AG04449 (cell line): ENCODE results near the gene KCND2.

Source experiments
- CTCF ChIA-PET: fragments of 350-600 bp; formaldehyde crosslinking; extraction: SDS; loops from one replicate; lab custom pipeline; 2021; ENCODE audit warnings: antibody characterized with exemption; lab: Yijun Ruan, JAX
- POLR2A ChIA-PET: fragments of 400-600, 350-600 bp; formaldehyde crosslinking; extraction: SDS; loops from one replicate; lab custom pipeline; 2020; ENCODE audit warnings: antibody characterized with exemption, inconsistent platforms; lab: Yijun Ruan, JAX
- DNase-seq: peaks from one replicate; pipeline ENCODE4 v3.0.0-alpha.2; 2010; ENCODE audit warnings: low read depth, low spot score
- H3K4me3 ChIP-seq: 2 replicates; pipeline ENCODE4 v1.5.1; 2011; ENCODE audit warnings: low read depth, mild to moderate bottlenecking, control low read depth, low read length
- CTCF ChIP-seq: IDR thresholded peaks from one replicate; pipeline ENCODE4 v1.5.1; 2011; ENCODE audit warnings: mild to moderate bottlenecking, moderate library complexity, low read length, control low read depth, inconsistent platforms; ENCODE audit not compliant: insufficient read depth; ENCODE audit errors: missing control alignments

Gene KCND2

GRCh38 chr7:120502132-120502531 is 229.2 kb downstream of the KCND2 start:
- ChIA-PET POLR2A (no interaction called here), CTCF (no interaction called here)
- no peak for DNase-seq
- no peak overlapping the region for H3K4me3 ChIP-seq
- TF ChIP-seq CTCF, result no peak

GRCh38 chr7:120502825-120503224 is 229.8 kb downstream of the KCND2 start:
- ChIA-PET POLR2A (no interaction called here), CTCF (no interaction called here)

GRCh38 chr7:120504386-120504785 is 231.4 kb downstream of the KCND2 start:
- H3K4me3 ChIP-seq, result no peak overlapping the region
- no peak for TF ChIP-seq CTCF
- ChIA-PET CTCF (no interaction called here), POLR2A (no interaction called here)
- DNase-seq, result no peak

More at GRCh38 chr7:120502825-120503224, 229.8 kb downstream of the KCND2 start:
- H3K4me3 ChIP-seq, result no peak overlapping the region
- no peak for DNase-seq
- no peak for TF ChIP-seq CTCF

- no peak for TF ChIP-seq CTCF
- H3K4me3 ChIP-seq, result no peak overlapping the region
- POLR2A ChIA-PET, result no interaction called here
- CTCF ChIA-PET, result no interaction called here
- DNase-seq, result no peak
These were observed 232.8 kb downstream of the KCND2 start for GRCh38 chr7:120505770-120506169.

GRCh38 chr7:120512701-120513100 is 239.7 kb downstream of the KCND2 start:
- no peak overlapping the region for H3K4me3 ChIP-seq
- no peak for DNase-seq
- TF ChIP-seq CTCF, result no peak
- ChIA-PET POLR2A (no interaction called here), CTCF (no interaction called here)

GRCh38 chr7:120519224-120519623 is 246.2 kb downstream of the KCND2 start:
- no peak for TF ChIP-seq CTCF
- DNase-seq, result no peak
- ChIA-PET CTCF (no interaction called here), POLR2A (no interaction called here)
- H3K4me3 ChIP-seq, result no peak overlapping the region
